HG03442 (cell line): ENCODE measurements around the gene WDR5.

ENCODE experiments used
- ATAC-seq: cut with Tn5 transposase; IDR thresholded peaks from one replicate; pipeline ENCODE4 v1.9.1; 2021; ENCODE audit warnings: mild to moderate bottlenecking, moderate library complexity; ENCODE audit not compliant: unreplicated experiment

Gene WDR5

GRCh38 chr9:134204991-134205578 is 69.2 kb downstream of the WDR5 start:
- ATAC-seq, result no peak

DNA sequence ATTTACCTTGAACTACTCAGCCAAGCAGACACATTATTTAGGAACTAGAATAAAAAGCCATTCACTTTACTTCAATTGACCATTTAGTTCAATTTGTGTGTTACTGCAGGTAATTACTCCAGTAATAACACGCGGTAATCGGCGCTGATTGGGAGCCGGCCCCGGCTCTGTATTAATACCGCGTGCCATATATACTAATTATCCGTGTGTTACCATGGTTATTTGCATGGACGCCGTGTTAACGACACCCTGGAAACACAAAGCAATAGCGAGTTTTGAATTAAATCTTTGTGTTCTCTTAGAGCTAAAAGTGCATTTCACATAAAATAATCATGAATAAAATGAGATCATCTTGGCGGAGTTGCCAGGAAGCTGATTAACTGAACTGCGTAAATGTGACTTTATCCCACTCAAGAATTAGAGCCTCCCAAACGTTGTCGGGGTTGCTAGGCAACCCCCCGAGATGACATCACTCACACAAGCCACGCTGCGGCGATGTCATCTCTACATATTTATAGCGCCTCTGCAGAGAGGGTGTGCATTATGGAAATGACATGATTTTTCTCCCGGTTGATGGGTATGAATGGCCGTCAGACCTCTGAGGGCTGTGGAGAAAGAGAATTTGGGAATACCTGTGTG is 69.9 kb downstream of the WDR5 start:
- ATAC-seq, result no peak

DNA sequence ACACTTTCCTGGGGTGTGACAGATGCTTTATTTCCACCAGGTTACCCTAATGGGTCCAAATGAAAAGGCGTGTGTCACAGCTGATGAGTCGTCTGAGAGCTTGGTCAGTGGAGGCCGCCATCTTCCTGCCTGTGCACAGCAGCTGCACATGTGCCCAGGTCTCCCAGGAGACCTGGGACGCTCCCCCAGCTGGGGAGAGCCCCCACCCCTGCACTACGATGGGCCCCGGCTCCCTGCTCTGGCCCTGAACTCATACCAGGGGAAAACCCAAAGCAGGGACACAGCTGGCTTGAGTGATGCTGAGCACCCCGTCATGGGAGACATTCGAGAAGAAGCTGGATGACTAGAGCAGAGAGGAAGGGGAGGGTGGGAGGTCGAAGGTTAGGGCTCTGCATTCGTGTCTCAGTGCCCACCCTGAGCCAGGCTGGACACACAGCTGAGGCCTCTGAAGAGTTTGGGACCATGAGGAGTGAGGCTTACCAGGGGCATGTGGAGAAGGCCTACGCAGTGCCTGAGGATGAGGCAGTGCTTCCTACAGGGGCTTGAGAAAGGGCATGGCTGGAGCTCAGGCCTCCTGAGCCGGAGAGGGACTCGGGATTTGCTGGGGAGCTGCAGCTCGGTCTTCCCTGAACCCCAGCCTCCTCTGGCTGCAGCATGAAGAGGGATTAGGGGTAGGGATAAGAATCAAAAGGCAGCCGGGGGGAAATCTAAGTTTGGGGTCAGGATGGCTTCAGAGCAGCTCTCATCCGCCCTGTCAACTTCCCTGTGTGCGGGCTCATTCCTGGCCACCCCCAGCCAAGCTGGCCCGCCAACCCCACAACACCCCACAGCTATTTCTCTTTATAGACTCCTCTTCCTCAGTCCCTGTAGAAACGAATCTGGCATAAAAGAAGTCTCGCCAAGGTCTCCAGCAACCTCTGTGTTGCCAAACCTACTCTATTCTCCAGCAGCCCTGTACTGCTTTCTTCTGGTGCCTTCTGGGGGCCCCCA is 70.7 kb downstream of the WDR5 start:
- ATAC-seq, result no peak

GRCh38 chr9:134208310-134208841 is 72.5 kb downstream of the WDR5 start:
- no peak for ATAC-seq

DNA sequence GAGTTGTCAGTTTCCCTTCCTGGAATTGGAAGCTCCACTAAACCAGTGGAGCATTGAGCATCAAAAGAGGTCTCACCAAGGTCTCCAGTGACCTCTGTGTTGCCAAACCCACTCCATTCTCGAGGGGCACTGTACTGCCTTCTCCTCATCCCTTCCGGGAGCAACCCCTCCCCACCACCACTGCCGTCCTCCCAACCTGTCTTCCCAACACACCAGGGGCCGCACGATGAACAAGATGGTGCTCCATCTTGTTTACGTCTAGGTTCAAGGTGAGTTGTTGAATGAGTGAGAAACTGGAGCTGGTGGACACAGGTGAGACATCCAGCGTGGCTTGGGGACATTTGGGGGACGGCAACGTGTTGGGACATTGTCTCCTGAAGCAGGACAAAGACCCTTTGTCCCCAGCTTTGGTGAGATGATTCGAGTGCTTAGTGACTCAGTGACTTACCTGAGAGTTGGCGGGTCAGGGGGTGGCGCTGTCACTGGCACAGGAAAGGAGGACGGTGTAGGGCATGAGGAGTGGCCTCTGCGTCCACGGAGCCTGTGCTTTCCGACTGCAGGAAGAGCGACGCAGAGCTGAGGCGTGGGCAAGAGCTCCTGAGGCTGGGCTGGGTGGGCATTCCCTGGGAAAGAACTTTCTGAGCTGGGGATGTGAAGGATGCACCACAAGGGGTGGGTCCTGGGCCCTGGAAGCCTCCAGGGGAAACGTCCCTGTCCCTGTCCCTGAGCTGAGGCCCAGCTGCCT is 73.3 kb downstream of the WDR5 start:
- no peak for ATAC-seq
